Osteocyte (in vitro differentiated cells): ENCODE results near the gene CDK6. TPM values are rescaled to one million over a fixed set of nuclear protein-coding genes. Genes with fewer than 3 reads are reported as not detected.
A peak's percentile ranks its signal among the peaks of the same experiment; 100 is the strongest.

Source experiments
- DNase-seq: peaks from one replicate; pipeline ENCODE4 v3.0.0; 2021; ENCODE audit warnings: mixed read lengths; ENCODE audit not compliant: unreplicated experiment; ENCODE audit errors: extremely low spot score
- H3K27ac Mint-ChIP-seq: one replicate; pipeline ENCODE4 v1.8.0; 2021; ENCODE audit warnings: mild to moderate bottlenecking, mixed read lengths; ENCODE audit not compliant: unreplicated experiment
- H3K27me3 Mint-ChIP-seq: one replicate; pipeline ENCODE4 v1.8.0; 2021; ENCODE audit warnings: mixed read lengths; ENCODE audit not compliant: unreplicated experiment
- H3K36me3 Mint-ChIP-seq: one replicate; pipeline ENCODE4 v1.8.0; 2021; ENCODE audit warnings: mixed read lengths; ENCODE audit not compliant: unreplicated experiment
- H3K4me1 Mint-ChIP-seq: one replicate; pipeline ENCODE4 v1.8.0; 2021; ENCODE audit warnings: mixed read lengths; ENCODE audit not compliant: unreplicated experiment
- H3K4me3 Mint-ChIP-seq: one replicate; pipeline ENCODE4 v1.8.0; 2021; ENCODE audit warnings: mild to moderate bottlenecking, moderate library complexity, mixed read lengths; ENCODE audit not compliant: unreplicated experiment
- H3K9me3 Mint-ChIP-seq: one replicate; pipeline ENCODE4 v1.8.0; 2021; ENCODE audit warnings: mixed read lengths; ENCODE audit not compliant: unreplicated experiment
- total RNA-seq: library from RNA; stranded (reverse); gene quantifications from 2 replicates; pipeline ENCODE4 v1.2.1, GENCODE V29; 2021
- TF ChIP-seq, protein P1 (sequence below): fragments of 200-600 bp; sonication (generic); IDR thresholded peaks from 2 replicates; pipeline ENCODE4 v1.5.0; 2021; ENCODE audit warnings: antibody characterized with exemption, mild to moderate bottlenecking, moderate library complexity

CDK6 gene
- total RNA-seq, 1 donor from 2014 or later: 53.6 TPM

DNA sequence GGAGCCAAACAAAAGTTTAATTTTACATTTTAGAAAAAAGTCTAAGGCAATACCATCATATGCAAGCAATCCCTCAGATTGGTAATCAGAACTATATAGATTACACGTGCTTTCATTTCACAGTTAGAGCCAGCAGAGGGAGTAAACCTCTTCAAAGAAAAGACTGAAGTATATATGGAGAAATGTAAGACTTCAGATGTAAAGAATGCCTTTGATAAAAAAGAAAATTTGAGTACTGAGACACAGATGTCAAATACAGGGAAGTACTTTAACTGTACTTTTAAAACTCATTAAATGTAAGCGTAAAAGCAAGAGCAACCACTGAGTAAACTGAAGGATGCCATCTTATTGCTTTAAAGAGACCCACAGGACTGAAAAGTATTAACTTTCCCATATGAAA is 144.8 kb downstream of the CDK6 start:
- H3K4me1 Mint-ChIP-seq: peaks cover 26% of the 10 kb centered on the region
- peaks cover 9% of the 10 kb centered on the region for H3K36me3 Mint-ChIP-seq
- DNase-seq: no peak
- H3K27me3 Mint-ChIP-seq: no peaks in the 10 kb centered on the region
- peak overlapping the region; percentile 74 for H3K27ac Mint-ChIP-seq
- no peaks in the 10 kb centered on the region for H3K9me3 Mint-ChIP-seq
- no peak overlapping the region for H3K4me3 Mint-ChIP-seq
- TF ChIP-seq, protein P1, sequence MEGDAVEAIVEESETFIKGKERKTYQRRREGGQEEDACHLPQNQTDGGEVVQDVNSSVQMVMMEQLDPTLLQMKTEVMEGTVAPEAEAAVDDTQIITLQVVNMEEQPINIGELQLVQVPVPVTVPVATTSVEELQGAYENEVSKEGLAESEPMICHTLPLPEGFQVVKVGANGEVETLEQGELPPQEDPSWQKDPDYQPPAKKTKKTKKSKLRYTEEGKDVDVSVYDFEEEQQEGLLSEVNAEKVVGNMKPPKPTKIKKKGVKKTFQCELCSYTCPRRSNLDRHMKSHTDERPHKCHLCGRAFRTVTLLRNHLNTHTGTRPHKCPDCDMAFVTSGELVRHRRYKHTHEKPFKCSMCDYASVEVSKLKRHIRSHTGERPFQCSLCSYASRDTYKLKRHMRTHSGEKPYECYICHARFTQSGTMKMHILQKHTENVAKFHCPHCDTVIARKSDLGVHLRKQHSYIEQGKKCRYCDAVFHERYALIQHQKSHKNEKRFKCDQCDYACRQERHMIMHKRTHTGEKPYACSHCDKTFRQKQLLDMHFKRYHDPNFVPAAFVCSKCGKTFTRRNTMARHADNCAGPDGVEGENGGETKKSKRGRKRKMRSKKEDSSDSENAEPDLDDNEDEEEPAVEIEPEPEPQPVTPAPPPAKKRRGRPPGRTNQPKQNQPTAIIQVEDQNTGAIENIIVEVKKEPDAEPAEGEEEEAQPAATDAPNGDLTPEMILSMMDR: peak; percentile 74

DNA sequence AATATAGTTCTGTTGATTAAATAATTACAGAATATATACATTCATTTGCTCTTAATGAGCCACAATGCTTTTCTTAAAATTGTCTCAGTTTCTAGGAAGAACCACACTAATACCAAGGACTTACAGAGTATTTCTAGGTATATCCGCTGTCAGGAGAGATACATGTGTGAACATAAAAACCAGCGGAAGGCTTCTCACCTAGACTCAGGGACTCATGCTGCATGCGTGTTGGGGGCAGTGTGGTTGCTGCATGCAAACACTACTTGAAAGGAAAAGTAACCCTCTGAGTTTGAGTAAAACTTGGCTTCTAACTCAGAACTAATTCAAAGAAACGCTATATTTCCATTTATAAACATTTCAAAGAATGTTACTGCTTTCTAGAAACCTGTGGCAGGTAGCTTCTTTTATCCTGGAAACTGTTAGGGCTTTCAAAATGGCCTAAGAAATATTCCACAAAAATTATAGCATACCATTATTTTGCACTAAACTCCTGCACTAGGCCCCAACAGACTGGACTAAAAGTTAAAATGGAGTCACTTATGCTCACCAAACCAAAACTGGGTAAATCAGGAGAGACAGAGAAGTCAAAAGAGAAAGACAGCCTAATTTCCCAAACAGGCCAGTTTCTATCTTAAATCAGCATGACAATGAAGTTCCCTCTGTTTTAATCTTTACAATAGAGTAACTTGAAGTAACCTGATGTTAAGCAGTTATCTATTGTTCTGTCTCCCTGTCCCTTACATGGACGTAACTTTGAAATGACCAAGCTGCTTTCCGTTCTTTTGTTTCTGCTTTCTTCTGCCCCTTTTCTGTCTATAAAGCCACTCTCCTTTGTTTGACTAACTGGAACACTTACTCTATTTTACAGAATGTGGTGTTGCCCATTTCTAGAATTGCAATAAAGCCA is 151.0 kb downstream of the CDK6 start:
- no peaks in the 10 kb centered on the region for H3K27me3 Mint-ChIP-seq
- H3K27ac Mint-ChIP-seq: peak overlapping the region; percentile 1
- no peak overlapping the region for H3K4me3 Mint-ChIP-seq
- TF ChIP-seq, protein P1: no peak
- DNase-seq: no peak
- peaks cover 11% of the 10 kb centered on the region for H3K36me3 Mint-ChIP-seq
- peaks cover 40% of the 10 kb centered on the region for H3K4me1 Mint-ChIP-seq
- no peaks in the 10 kb centered on the region for H3K9me3 Mint-ChIP-seq

DNA sequence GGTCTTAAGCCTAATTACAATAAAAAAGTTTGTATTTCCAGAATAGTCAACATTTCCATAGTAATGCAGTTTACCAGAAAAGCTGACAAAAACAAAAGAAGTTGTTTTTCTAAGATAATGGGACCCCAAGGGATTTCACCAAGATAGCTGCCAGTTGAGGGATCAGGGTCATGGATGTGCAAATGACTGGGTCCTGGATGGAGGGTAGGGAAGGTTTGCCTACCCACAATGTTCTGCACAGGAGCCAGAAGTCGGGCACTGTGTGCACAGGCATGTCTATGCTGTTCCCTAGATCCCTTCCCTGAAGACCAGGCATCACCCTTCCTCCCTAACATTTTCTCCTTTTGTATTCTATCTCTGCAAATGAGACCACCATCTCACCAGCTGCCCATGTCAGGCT is 152.1 kb downstream of the CDK6 start:
- H3K36me3 Mint-ChIP-seq: peaks cover 4% of the 10 kb centered on the region
- H3K27ac Mint-ChIP-seq: peak overlapping the region; percentile 82
- no peaks in the 10 kb centered on the region for H3K27me3 Mint-ChIP-seq
- no peak for DNase-seq
- peaks cover 41% of the 10 kb centered on the region for H3K4me1 Mint-ChIP-seq
- TF ChIP-seq, protein P1: no peak
- H3K4me3 Mint-ChIP-seq: no peak overlapping the region
- H3K9me3 Mint-ChIP-seq: no peaks in the 10 kb centered on the region

DNA sequence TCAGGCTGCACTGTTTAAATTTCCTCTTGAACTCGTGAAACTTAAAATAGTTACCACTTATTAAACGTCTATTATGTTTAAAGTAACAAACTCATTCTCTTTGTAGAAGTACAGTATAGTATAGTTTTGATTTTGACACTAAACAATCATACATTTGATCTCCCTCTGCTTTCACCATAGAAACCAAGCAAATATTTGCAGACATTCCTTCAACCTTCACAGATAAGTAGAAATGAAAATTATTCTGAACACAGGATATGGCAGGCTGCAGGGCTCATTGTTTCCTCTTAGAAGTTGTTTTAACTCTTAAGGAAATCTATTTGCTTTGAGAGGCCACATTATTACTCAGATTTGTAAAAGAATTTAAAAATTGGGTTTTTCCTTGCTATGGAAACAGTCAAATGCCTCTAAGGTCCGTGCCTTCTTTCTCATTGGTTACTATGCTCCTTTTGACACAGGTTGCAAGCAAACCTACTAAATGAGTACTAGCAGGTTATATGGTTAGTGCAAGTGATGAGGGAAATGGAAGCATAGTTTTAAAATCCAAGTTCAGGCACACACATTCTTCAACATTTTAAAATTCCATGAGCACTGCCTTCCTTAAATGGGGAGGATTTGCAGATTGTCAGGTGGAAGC is 153.4 kb downstream of the CDK6 start:
- Mint-ChIP-seq H3K36me3 (peaks cover 4% of the 10 kb centered on the region), H3K4me1 (peaks cover 41% of the 10 kb centered on the region), H3K4me3 (no peak overlapping the region), H3K9me3 (no peaks in the 10 kb centered on the region), H3K27me3 (no peaks in the 10 kb centered on the region), H3K27ac (peak overlapping the region; percentile 82)
- no peak for DNase-seq
- TF ChIP-seq, protein P1: no peak

DNA sequence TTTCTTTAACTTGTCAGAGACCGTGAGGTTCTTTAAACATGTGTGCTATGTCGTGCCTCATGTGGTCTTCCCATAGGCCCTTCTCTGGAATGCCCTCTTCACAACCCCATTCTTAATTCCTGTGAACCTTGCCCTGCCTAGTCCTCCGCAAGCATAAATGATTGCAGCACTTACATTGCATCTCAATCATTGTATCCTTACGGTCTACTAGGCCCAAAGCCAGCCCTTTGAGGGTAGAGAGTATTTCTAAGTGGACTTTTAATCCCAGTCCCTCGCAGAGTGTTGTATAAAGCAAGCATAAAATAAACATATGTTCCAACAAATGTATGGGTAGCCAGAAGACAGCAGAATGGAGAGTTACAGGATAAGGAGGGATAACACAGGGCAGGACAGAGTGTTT is 154.0 kb downstream of the CDK6 start:
- H3K4me1 Mint-ChIP-seq: peaks cover 41% of the 10 kb centered on the region
- TF ChIP-seq, protein P1: no peak
- no peaks in the 10 kb centered on the region for H3K27me3 Mint-ChIP-seq
- H3K9me3 Mint-ChIP-seq: no peaks in the 10 kb centered on the region
- H3K36me3 Mint-ChIP-seq: peaks cover 4% of the 10 kb centered on the region
- no peak for DNase-seq
- H3K4me3 Mint-ChIP-seq: no peak overlapping the region
- peak overlapping the region; percentile 82 for H3K27ac Mint-ChIP-seq
